PC-3 (cell line): ENCODE measurements around the gene RBMS3. TPM values are rescaled to one million over a fixed set of nuclear protein-coding genes. Genes with fewer than 3 reads are reported as not detected.

ENCODE experiments used
- ATAC-seq: fragments of 200-7000 bp; cut with Tn5 transposase; 2 replicates; pipeline ENCODE4 v1.9.1; 2020; ENCODE audit warnings: mild to moderate bottlenecking, moderate library complexity
- BruUV-seq: library from RNA; stranded (reverse); fragments of 400-500 nt; replicated peaks from 2 replicates; lab custom pipeline; 2021; lab: Mats Ljungman, UMichigan
- CTCF ChIA-PET: fragments of 300-600 bp; sonication (Branson Sonifier 250); formaldehyde crosslinking; loops from one replicate; lab custom pipeline; 2022; ENCODE audit warnings: antibody characterized with exemption; lab: Charles Lee
- POLR2A ChIA-PET: fragments of 300-600 bp; sonication (Branson Sonifier 250); formaldehyde crosslinking; loops from one replicate; lab custom pipeline; 2022; ENCODE audit warnings: antibody characterized with exemption; ENCODE audit not compliant: unreplicated experiment; lab: Charles Lee
- DNase-seq: peaks from one replicate; pipeline ENCODE4 v3.0.0-alpha.2; 2015
- H2AFZ ChIP-seq: fragments of 300-600 bp; sonication (generic); 2 replicates; pipeline ENCODE4 v1.6.0; 2016; ENCODE audit warnings: antibody characterized with exemption, low read length
- H3F3A ChIP-seq: fragments of 300-600 bp; sonication (generic); one replicate; pipeline ENCODE4 v1.6.0; 2017; ENCODE audit warnings: antibody characterized with exemption, low read length, control low read depth, mild to moderate bottlenecking; ENCODE audit not compliant: unreplicated experiment
- H3K27ac ChIP-seq: fragments of 300-600 bp; sonication (generic); 2 replicates; pipeline ENCODE4 v1.5.1; 2016; ENCODE audit warnings: mild to moderate bottlenecking, low read length
- H3K27me3 ChIP-seq: fragments of 300-600 bp; sonication (generic); 2 replicates; pipeline ENCODE4 v1.6.1; 2016; ENCODE audit warnings: low read length, mixed read lengths
- H3K36me3 ChIP-seq: fragments of 300-600 bp; sonication (generic); 2 replicates; pipeline ENCODE4 v1.6.1; 2016; ENCODE audit warnings: low read depth, mixed run types, low read length, mixed read lengths
- H3K4me1 ChIP-seq: fragments of 300-600 bp; sonication (generic); 2 replicates; pipeline ENCODE4 v1.5.1; 2016; ENCODE audit warnings: low read length; ENCODE audit not compliant: insufficient read depth
- H3K4me2 ChIP-seq: fragments of 300-600 bp; sonication (generic); 2 replicates; pipeline ENCODE4 v1.6.0; 2016; ENCODE audit warnings: low read length
- H3K4me3 ChIP-seq: fragments of 300-600 bp; sonication (generic); 2 replicates; pipeline ENCODE4 v1.5.1; 2016; ENCODE audit warnings: mild to moderate bottlenecking, low read length, mixed read lengths
- H3K79me2 ChIP-seq: fragments of 300-600 bp; sonication (generic); 2 replicates; pipeline ENCODE4 v1.6.1; 2017; ENCODE audit warnings: low read length, mixed read lengths
- H3K9ac ChIP-seq: fragments of 300-600 bp; sonication (generic); 2 replicates; pipeline ENCODE4 v1.6.0; 2016; ENCODE audit warnings: mild to moderate bottlenecking, low read length
- H3K9me2 ChIP-seq: fragments of 300-600 bp; sonication (generic); replicated peaks from 2 replicates; pipeline ENCODE4 v1.6.1; 2016; ENCODE audit warnings: mixed run types, low read length, mixed read lengths
- H3K9me3 ChIP-seq: fragments of 300-600 bp; sonication (generic); 2 replicates; pipeline ENCODE4 v1.6.1; 2016; ENCODE audit warnings: low read length, mixed read lengths
- H4K20me1 ChIP-seq: fragments of 300-600 bp; sonication (generic); 2 replicates; pipeline ENCODE4 v1.6.1; 2016; ENCODE audit warnings: low read length, mixed read lengths
- CTCF ChIP-seq: fragments of 300-600 bp; sonication (generic); conservative IDR thresholded peaks from 2 replicates; pipeline ENCODE4 v1.5.1; 2017; ENCODE audit warnings: antibody characterized with exemption, low read depth, mild to moderate bottlenecking, low read length
- EZH2 ChIP-seq: fragments of 300-600 bp; sonication (generic); IDR thresholded peaks from one replicate; pipeline ENCODE4 v1.6.1; 2017; ENCODE audit warnings: antibody characterized with exemption, mild to moderate bottlenecking, low read length; ENCODE audit not compliant: unreplicated experiment
- EZH2phosphoT487 ChIP-seq: fragments of 300-600 bp; sonication (generic); IDR thresholded peaks from 2 replicates; pipeline ENCODE4 v1.6.1; 2018; ENCODE audit warnings: mild to moderate bottlenecking, antibody characterized with exemption, low read length, borderline replicate concordance
- intact Hi-C: fragments of 100-400 bp; cut with micrococcal nuclease; formaldehyde crosslinking; loops from 2 replicates; pipeline ENCODE4 v1.9.0; 2023
- total RNA-seq: library from RNA; depleted of rRNA; stranded (reverse); fragments of >200 nt; gene quantifications from 2 replicates; pipeline ENCODE4 v1.2.3, GENCODE V29; 2014

Gene RBMS3
- total RNA-seq, 1 experiment from 2014 or later: 5.4 TPM

- H3K79me2 ChIP-seq: 0 out of 2 replicates have a peak, but pooled peaks cover 5% of the 10 kb centered on the region
- H3F3A ChIP-seq: no peaks in the 10 kb centered on the region
- ATAC-seq (no peak), DNase-seq (no peak)
- H3K27ac ChIP-seq: no peak overlapping the region
- H4K20me1 ChIP-seq: no peaks in the 10 kb centered on the region
- intact Hi-C loops: loop anchor here (10.0 kb wide), 2 partner anchors 103 to 377 kb away; no protein-coding TSS in a partner anchor
- no peaks in the 10 kb centered on the region for H3K9me2 ChIP-seq
- no peaks in the 10 kb centered on the region for H3K36me3 ChIP-seq
- H3K4me3 ChIP-seq: no peak overlapping the region
- BruUV-seq: no TSS peak
- ChIA-PET CTCF (no interaction called here), POLR2A (no interaction called here)
- peaks cover 21% of the 10 kb centered on the region for H3K4me1 ChIP-seq
- H3K9ac ChIP-seq: no peak overlapping the region
- no peak overlapping the region for H3K4me2 ChIP-seq
- H3K27me3 ChIP-seq: no peaks in the 10 kb centered on the region
- H2AFZ ChIP-seq: no peak overlapping the region
- no peaks in the 10 kb centered on the region for H3K9me3 ChIP-seq
- TF ChIP-seq CTCF (no peak), EZH2phosphoT487 (no peak), EZH2 (no peak)
Observed at GRCh38 chr3:29332195-29332637, 51.3 kb downstream of the RBMS3 start.

GRCh38 chr3:29333576-29333975 is 52.7 kb downstream of the RBMS3 start:
- DNase-seq: no peak
- no peaks in the 10 kb centered on the region for H4K20me1 ChIP-seq
- ChIA-PET POLR2A (no interaction called here), CTCF (no interaction called here)
- no peak overlapping the region for H3K4me3 ChIP-seq
- H3K4me1 ChIP-seq: peaks cover 21% of the 10 kb centered on the region
- H3K4me2 ChIP-seq: no peak overlapping the region
- H3K27ac ChIP-seq: no peak overlapping the region
- 0 out of 2 replicates have a peak, but pooled peaks cover 5% of the 10 kb centered on the region for H3K79me2 ChIP-seq
- no peaks in the 10 kb centered on the region for H3K9me3 ChIP-seq
- no peaks in the 10 kb centered on the region for H3K36me3 ChIP-seq
- no peaks in the 10 kb centered on the region for H3K9me2 ChIP-seq
- TF ChIP-seq CTCF (no peak), EZH2 (no peak), EZH2phosphoT487 (no peak)
- no peak overlapping the region for H3K9ac ChIP-seq
- H3K27me3 ChIP-seq: no peaks in the 10 kb centered on the region
- no peaks in the 10 kb centered on the region for H3F3A ChIP-seq
- no peak overlapping the region for H2AFZ ChIP-seq
- BruUV-seq: no TSS peak
- intact Hi-C loops: loop anchor here (10.0 kb wide), 2 partner anchors 101 to 379 kb away; no protein-coding TSS in a partner anchor
- ATAC-seq: no peak

GRCh38 chr3:29334706-29335105 is 53.8 kb downstream of the RBMS3 start:
- Histone ChIP-seq H3K4me1 (peaks cover 21% of the 10 kb centered on the region), H3K4me3 (peak overlapping the region; percentile 52; the same call in 1 of the 2 replicates), H4K20me1 (no peaks in the 10 kb centered on the region), H3K9ac (peak overlapping the region; percentile 51; the same call in 1 of the 2 replicates), H3K9me2 (no peaks in the 10 kb centered on the region), H3K79me2 (0 out of 2 replicates have a peak, but pooled peaks cover 5% of the 10 kb centered on the region), H3K4me2 (peak overlapping the region; percentile 80), H3K27me3 (no peaks in the 10 kb centered on the region), H3K27ac (peak overlapping the region; percentile 64), H3K36me3 (no peaks in the 10 kb centered on the region), H2AFZ (peak overlapping the region; percentile 66), H3K9me3 (no peaks in the 10 kb centered on the region), H3F3A (no peaks in the 10 kb centered on the region)
- intact Hi-C loops: loop anchor here (1.0 to 10.0 kb wide), 6 partner anchors 10 to 428 kb away; no protein-coding TSS in a partner anchor
- ChIA-PET CTCF (interaction anchor here (0.5 kb wide), 1 partner anchor 99 kb away, joined by 3 read pairs; no protein-coding TSS in a partner anchor), POLR2A (interaction anchor here (0.7 kb wide), 1 partner anchor 158 kb away, joined by 3 read pairs; no protein-coding TSS in a partner anchor)
- peak; percentile 42 for DNase-seq
- ATAC-seq: peak; percentile 43
- BruUV-seq: no TSS peak
- TF ChIP-seq EZH2 (no peak), CTCF (no peak), EZH2phosphoT487 (no peak)
